ENCODE data around the gene TIGD1.

The TIGD1 gene

GRCh38 chr2:232521959-232522622 is 28.3 kb downstream of the TIGD1 start:
- DNase-seq, result peak; percentile 74

GRCh38 chr2:232521098-232521497 is 29.3 kb downstream of the TIGD1 start:
- no peak for DNase-seq

GRCh38 chr2:232520489-232520888 is 29.9 kb downstream of the TIGD1 start:
- DNase-seq, result no peak

- DNase-seq, result no peak
Measured at GRCh38 chr2:232519581-232520438, 30.5 kb downstream of the TIGD1 start, which contains the start of gene PRSS56. Gene PRSS56 (plus strand): TSS chr2:232520388. CDS start chr2:232520599, 211 bp downstream.

- no peak for DNase-seq
Measured at GRCh38 chr2:232518844-232519243, 31.5 kb downstream of the TIGD1 start.

- no peak for DNase-seq
Measured at GRCh38 chr2:232516551-232516950, 33.8 kb downstream of the TIGD1 start.

- no peak for DNase-seq
Measured at GRCh38 chr2:232515639-232516038, 34.7 kb downstream of the TIGD1 start.

GRCh38 chr2:232513353-232513752 is 37.0 kb downstream of the TIGD1 start:
- no peak for DNase-seq

GRCh38 chr2:232512602-232513001 is 37.8 kb downstream of the TIGD1 start:
- no peak for DNase-seq

- DNase-seq, result no peak
Measured at GRCh38 chr2:232511336-232511890, 38.9 kb downstream of the TIGD1 start.

GRCh38 chr2:232508251-232508650 is 42.1 kb downstream of the TIGD1 start:
- no peak for DNase-seq

GRCh38 chr2:232506709-232507108 is 43.6 kb downstream of the TIGD1 start:
- no peak for DNase-seq

GRCh38 chr2:232505856-232506255 is 44.5 kb downstream of the TIGD1 start:
- no peak for DNase-seq

GRCh38 chr2:232504438-232504837 is 45.9 kb downstream of the TIGD1 start:
- DNase-seq, result no peak

- DNase-seq, result no peak
Measured at GRCh38 chr2:232503809-232504323, 46.5 kb downstream of the TIGD1 start.

- peak; percentile 32 for DNase-seq
Measured at GRCh38 chr2:232502911-232503808, 47.2 kb downstream of the TIGD1 start.

- DNase-seq, result no peak
Measured at GRCh38 chr2:232502511-232502910, 47.8 kb downstream of the TIGD1 start.

- DNase-seq, result no peak
Measured at GRCh38 chr2:232501794-232502390, 48.5 kb downstream of the TIGD1 start.

- no peak for DNase-seq
Measured at GRCh38 chr2:232501331-232501771, 49.0 kb downstream of the TIGD1 start.

GRCh38 chr2:232498452-232498851 is 51.9 kb downstream of the TIGD1 start:
- DNase-seq, result no peak

Measured in T-helper 9 cell (primary cell).